H1 (cell line): ENCODE results near the gene TASP1. TPM values are rescaled to one million over a fixed set of nuclear protein-coding genes. Genes with fewer than 3 reads are reported as not detected.

Experiments used
- CBX5 ChIP-seq: fragments of 300-800, 300-1000 bp; sonication (generic); IDR thresholded peaks from 2 replicates; pipeline ENCODE4 v1.7.1; 2016; ENCODE audit warnings: antibody characterized with exemption, low read length, low read depth
- CBX8 ChIP-seq: fragments of 300-800, 300-1000 bp; sonication (generic); IDR thresholded peaks from 2 replicates; pipeline ENCODE4 v1.7.1; 2016; ENCODE audit warnings: low read depth, low read length, borderline replicate concordance
- CHD7 ChIP-seq: fragments of 300-600 bp; sonication (generic); IDR thresholded peaks from 2 replicates; pipeline ENCODE4 v1.7.1; 2012; ENCODE audit warnings: low read length, moderate library complexity, mild to moderate bottlenecking, inconsistent platforms; ENCODE audit not compliant: insufficient replicate concordance
- NRF1 ChIP-seq: IDR thresholded peaks from 2 replicates; pipeline ENCODE4 v1.6.1; 2011; ENCODE audit warnings: mild to moderate bottlenecking, low read depth, low read length, improper control_type of control experiment
- PHF8 ChIP-seq: fragments of 200-600 bp; sonication (generic); conservative IDR thresholded peaks from 2 replicates; pipeline ENCODE4 v1.7.1; 2012; ENCODE audit warnings: low read depth, mild to moderate bottlenecking, inconsistent platforms, low read length, moderate library complexity
- YY1 ChIP-seq: IDR thresholded peaks from 2 replicates; pipeline ENCODE4 v1.6.1; 2011; ENCODE audit warnings: low read depth, mild to moderate bottlenecking, low read length
- polyA plus RNA-seq, 7 experiments: library from polyadenylated mRNA; depleted of rRNA in 3 of 7; stranded (reverse) in 5 of 7; unstranded in 2 of 7; fragments of >200 nt in 5 of 7; fragments of 200-250 nt in 2 of 7; gene quantifications; 1 replicate in 5 of 7; 2 replicates in 1 of 7; 4 replicates in 1 of 7; pipeline versions ENCODE4 v1.2.1 to v1.2.3, GENCODE V29; 2011 to 2013; ENCODE audit warnings: missing spikeins in 2 of 7, mixed read lengths in 2 of 7
- total RNA-seq: library from RNA; stranded (reverse); fragmentation: NEBNext Ultra II Directional; extraction: Animal tissue kit (Norgen Biotek cat#: 25700); gene quantifications from 2 replicates; pipeline ENCODE4 v1.2.1, GENCODE V29; 2021

TASP1 gene
- total and polyA plus RNA-seq, 2 of the 8 experiments (the other 6 are each of a cell fraction or from before 2014, with no cell fraction given) = 4.5 to 10.9 TPM

GRCh38 chr20:13581451-13581850, 57.3 kb downstream of the TASP1 start (continued):
- TF ChIP-seq CBX5 = no peak
- TF ChIP-seq NRF1 = no peak
- TF ChIP-seq YY1 = no peak
- no peak for TF ChIP-seq PHF8
- TF ChIP-seq CBX8 = no peak
- no peak for TF ChIP-seq CHD7
